H9 (cell line): ENCODE results near the gene MEF2C. TPM values are rescaled to one million over a fixed set of nuclear protein-coding genes. Genes with fewer than 3 reads are reported as not detected.

Experiments
- DNase-seq: peaks from one replicate; pipeline ENCODE4 v3.0.0-alpha.2; 2017
- H2AFZ ChIP-seq: one replicate; pipeline ENCODE4 v1.6.1; 2013; ENCODE audit warnings: mild to moderate bottlenecking, low read length, control low read depth, moderate library complexity
- H2AK5ac ChIP-seq: 2 replicates; pipeline ENCODE4 v1.6.1; 2013; ENCODE audit warnings: low read length, control low read depth, mixed read lengths; ENCODE audit not compliant: insufficient read length
- H2BK120ac ChIP-seq: one replicate; pipeline ENCODE4 v1.6.1; 2013; ENCODE audit warnings: low read depth, mild to moderate bottlenecking, low read length, control low read depth, inconsistent platforms; ENCODE audit not compliant: poor library complexity, severe bottlenecking
- H2BK12ac ChIP-seq: 2 replicates; pipeline ENCODE4 v1.6.1; 2013; ENCODE audit warnings: low read length, control low read depth, mixed read lengths, low read depth; ENCODE audit not compliant: insufficient read length
- H2BK15ac ChIP-seq: 2 replicates; pipeline ENCODE4 v1.6.1; 2013; ENCODE audit warnings: low read depth, low read length, control low read depth
- H2BK20ac ChIP-seq: one replicate; pipeline ENCODE4 v1.6.1; 2013; ENCODE audit warnings: low read depth, mild to moderate bottlenecking, low read length, control low read depth, inconsistent platforms; ENCODE audit not compliant: poor library complexity, severe bottlenecking
- H2BK5ac ChIP-seq: 2 replicates; pipeline ENCODE4 v1.6.1; 2013; ENCODE audit warnings: low read length, control low read depth, mixed read lengths; ENCODE audit not compliant: insufficient read length
- H3K14ac ChIP-seq: 2 replicates; pipeline ENCODE4 v1.6.1; 2013; ENCODE audit warnings: low read length, control low read depth; ENCODE audit not compliant: insufficient read depth
- H3K18ac ChIP-seq: 2 replicates; pipeline ENCODE4 v1.6.1; 2013; ENCODE audit warnings: low read depth, mild to moderate bottlenecking, mixed read lengths, low read length, control low read depth; ENCODE audit not compliant: insufficient read length
- H3K23ac ChIP-seq: 2 replicates; pipeline ENCODE4 v1.6.1; 2013; ENCODE audit warnings: low read length, control low read depth, mixed read lengths, low read depth; ENCODE audit not compliant: insufficient read length
- H3K23me2 ChIP-seq: 2 replicates; pipeline ENCODE4 v1.6.1; 2013; ENCODE audit warnings: low read depth, mild to moderate bottlenecking, mixed read lengths, low read length, control low read depth; ENCODE audit not compliant: insufficient read length, poor library complexity, severe bottlenecking
- H3K27ac ChIP-seq: 2 replicates; pipeline ENCODE4 v1.5.1; 2013; ENCODE audit warnings: low read length, control low read depth, mixed read lengths, low read depth; ENCODE audit not compliant: insufficient read length
- H3K27me3 ChIP-seq: 2 replicates; pipeline ENCODE4 v1.6.1; 2013; ENCODE audit warnings: low read length, control low read depth, inconsistent platforms; ENCODE audit not compliant: insufficient read depth
- H3K4ac ChIP-seq: 2 replicates; pipeline ENCODE4 v1.6.1; 2013; ENCODE audit warnings: low read depth, mild to moderate bottlenecking, control low read depth, inconsistent platforms, low read length, moderate library complexity
- H3K4me1 ChIP-seq: 2 replicates; pipeline ENCODE4 v1.6.1; 2013; ENCODE audit warnings: low read length, control low read depth, inconsistent platforms; ENCODE audit not compliant: insufficient read depth
- H3K4me2 ChIP-seq: 2 replicates; pipeline ENCODE4 v1.6.1; 2013; ENCODE audit warnings: low read length, control low read depth, mixed read lengths; ENCODE audit not compliant: insufficient read length, insufficient read depth
- H3K56ac ChIP-seq: 2 replicates; pipeline ENCODE4 v1.6.1; 2013; ENCODE audit warnings: low read depth, mild to moderate bottlenecking, mixed read lengths, low read length, control low read depth; ENCODE audit not compliant: insufficient read length
- H3K79me1 ChIP-seq: 2 replicates; pipeline ENCODE4 v1.6.1; 2013; ENCODE audit warnings: low read depth, mild to moderate bottlenecking, moderate library complexity, low read length, control low read depth, inconsistent platforms; ENCODE audit not compliant: insufficient read depth, poor library complexity, severe bottlenecking
- H3K79me2 ChIP-seq: 2 replicates; pipeline ENCODE4 v1.6.1; 2013; ENCODE audit warnings: low read length, control low read depth, inconsistent platforms; ENCODE audit not compliant: insufficient read depth
- H3K9ac ChIP-seq: 2 replicates; pipeline ENCODE4 v1.6.1; 2013; ENCODE audit warnings: low read length, control low read depth, mixed read lengths; ENCODE audit not compliant: insufficient read length; ENCODE audit errors: extremely low read depth
- H3K9me3 ChIP-seq: one replicate; pipeline ENCODE4 v1.6.1; 2013; ENCODE audit warnings: low read depth, low read length, inconsistent platforms; ENCODE audit not compliant: control insufficient read depth
- H3T11ph ChIP-seq: one replicate; pipeline ENCODE4 v1.6.1; 2013; ENCODE audit warnings: mild to moderate bottlenecking, low read length, control low read depth, inconsistent platforms
- H4K20me1 ChIP-seq: one replicate; pipeline ENCODE4 v1.6.1; 2013; ENCODE audit not compliant: control insufficient read depth, insufficient read length, insufficient read depth
- H4K5ac ChIP-seq: 2 replicates; pipeline ENCODE4 v1.6.1; 2013; ENCODE audit warnings: low read depth, mild to moderate bottlenecking, mixed read lengths, low read length, control low read depth; ENCODE audit not compliant: insufficient read length
- H4K8ac ChIP-seq: replicated peaks from 2 replicates; pipeline ENCODE4 v1.6.1; 2013; ENCODE audit warnings: low read length, control low read depth, mixed read lengths, low read depth; ENCODE audit not compliant: insufficient read length
- H4K91ac ChIP-seq: 2 replicates; pipeline ENCODE4 v1.6.1; 2013; ENCODE audit warnings: low read depth, mild to moderate bottlenecking, moderate library complexity, mixed read lengths, low read length, control low read depth; ENCODE audit not compliant: insufficient read length
- H3K27ac Mint-ChIP-seq, 3 experiments: 2 replicates in 2 of 3; 3 replicates in 1 of 3; pipeline ENCODE4 v1.8.0; 2020 to 2021; ENCODE audit warnings: mixed read lengths in 3 of 3, mild to moderate bottlenecking in 1 of 3, moderate library complexity in 1 of 3
- H3K27me3 Mint-ChIP-seq: 2 replicates; pipeline ENCODE4 v1.8.0; 2021; ENCODE audit warnings: low read depth, mild to moderate bottlenecking, moderate library complexity, mixed read lengths
- H3K36me3 Mint-ChIP-seq, 3 experiments: 2 replicates in 2 of 3; 3 replicates in 1 of 3; pipeline ENCODE4 v1.8.0; 2020 to 2021; ENCODE audit warnings: low read depth in 3 of 3, mixed read lengths in 3 of 3; ENCODE audit not compliant: insufficient read depth in 1 of 3
- H3K4me1 Mint-ChIP-seq, 2 experiments: 2 replicates each; pipeline ENCODE4 v1.8.0; 2020; ENCODE audit warnings: mixed read lengths in 2 of 2
- H3K4me3 Mint-ChIP-seq, 2 experiments: 2 replicates in 1 of 2; 3 replicates in 1 of 2; pipeline ENCODE4 v1.8.0; 2020 to 2021; ENCODE audit warnings: mild to moderate bottlenecking in 2 of 2, mixed read lengths in 2 of 2, moderate library complexity in 1 of 2
- H3K9me3 Mint-ChIP-seq, 2 experiments: 2 replicates in 1 of 2; 3 replicates in 1 of 2; pipeline ENCODE4 v1.8.0; 2020; ENCODE audit warnings: mild to moderate bottlenecking in 2 of 2, mixed read lengths in 2 of 2, moderate library complexity in 1 of 2
- CTCF ChIP-seq: fragments of 200-600 bp; sonication (generic); conservative IDR thresholded peaks from 3 replicates; pipeline ENCODE4 v1.8.0; 2021; ENCODE audit warnings: antibody characterized with exemption, mild to moderate bottlenecking
- WGBS: extraction: QIAGEN DNeasy Blood & Tissue Kit; methylation state at CpG from one replicate; pipeline ENCODE4 v1.1.7; 2013; ENCODE audit warnings: missing lambda C conversion rate, low lambda C conversion rate, mixed read lengths; ENCODE audit not compliant: insufficient read length; ENCODE audit errors: extremely low coverage; 5-methylcytosine and 5-hydroxymethylcytosine counted together
- total RNA-seq: library from RNA; stranded (reverse); gene quantifications from 2 replicates; pipeline ENCODE4 v1.2.1, GENCODE V29; 2021

MEF2C gene
- total RNA-seq, 1 experiment from 2014 or later: 0.11 TPM

GRCh38 chr5:88854769-88855168 is 28.2 kb downstream of the MEF2C start:
- H2BK5ac ChIP-seq: no peak overlapping the region
- Mint-ChIP-seq H3K4me1 (no peaks in the 10 kb centered on the region), H3K27me3 (peaks cover 2% of the 10 kb centered on the region; the same call in 1 of the 2 replicates), H3K9me3 (peaks cover 13 to 23% of the 10 kb centered on the region in 2 experiments), H3K4me3 (no peak overlapping the region), H3K36me3 (peaks cover 2 to 26% (median 12%) of the 10 kb centered on the region in 3 experiments; a peak in 5 of 7 replicates), H3K27ac (no peak overlapping the region)
- H3K27me3 ChIP-seq: no peaks in the 10 kb centered on the region
- H3K4ac ChIP-seq: no peak overlapping the region
- H2AK5ac ChIP-seq: no peak overlapping the region
- H3K79me1 ChIP-seq: no peaks in the 10 kb centered on the region
- H4K5ac ChIP-seq: no peak overlapping the region
- no peak overlapping the region for H2BK15ac ChIP-seq
- no peak overlapping the region for H3K23ac ChIP-seq
- peaks cover 8% of the 10 kb centered on the region for H3K9me3 ChIP-seq
- no peaks in the 10 kb centered on the region for H3K4me1 ChIP-seq
- H3K9ac ChIP-seq: no peak overlapping the region
- no peak overlapping the region for H4K8ac ChIP-seq
- no peak overlapping the region for H3K14ac ChIP-seq
- no peak overlapping the region for H2BK120ac ChIP-seq
- DNase-seq: no peak
- H3T11ph ChIP-seq: no peak overlapping the region
- H4K20me1 ChIP-seq: no peaks in the 10 kb centered on the region
- H4K91ac ChIP-seq: no peak overlapping the region
- H3K27ac ChIP-seq: no peak overlapping the region
- no peaks in the 10 kb centered on the region for H3K79me2 ChIP-seq
- no peak overlapping the region for H3K4me2 ChIP-seq
- H3K23me2 ChIP-seq: no peaks in the 10 kb centered on the region
- no peak overlapping the region for H2BK20ac ChIP-seq
- TF ChIP-seq CTCF: no peak
- no peak overlapping the region for H3K56ac ChIP-seq
- H2BK12ac ChIP-seq: no peak overlapping the region
- H3K18ac ChIP-seq: no peak overlapping the region
- WGBS: no CpG with 5 or more reads among the region's 2 CpGs
- no peak overlapping the region for H2AFZ ChIP-seq
